Fibroblast of lung (primary cell): ENCODE results near the gene RPS25. TPM values are rescaled to one million over a fixed set of nuclear protein-coding genes. Genes with fewer than 3 reads are reported as not detected.
"Not testable (repeated sequence)": the region's sequence is repeated elsewhere in the genome, so short reads cannot be mapped to it uniquely, and the experiment has no call there.

Source experiments
- DNase-seq, 2 donors: peaks; one replicate each; pipeline versions ENCODE4 v3.0.0 to v3.0.0-alpha.2; 2010; ENCODE audit warnings: low read depth in 2 of 2
- H2AFZ ChIP-seq: 2 replicates; pipeline ENCODE4 v1.5.1; 2012; ENCODE audit warnings: low read length, control low read depth, inconsistent platforms
- H3K27ac ChIP-seq: 2 replicates; pipeline ENCODE4 v1.5.1; 2011; ENCODE audit warnings: low read length, control low read depth; ENCODE audit not compliant: insufficient read depth
- H3K27me3 ChIP-seq: 2 replicates; pipeline ENCODE4 v1.5.1; 2011; ENCODE audit warnings: mild to moderate bottlenecking, low read length; ENCODE audit not compliant: control insufficient read depth, insufficient read depth
- H3K36me3 ChIP-seq: 2 replicates; pipeline ENCODE4 v1.5.1; 2011; ENCODE audit warnings: low read length; ENCODE audit not compliant: control insufficient read depth, insufficient read depth
- H3K4me1 ChIP-seq: 2 replicates; pipeline ENCODE4 v1.5.1; 2011; ENCODE audit warnings: low read length; ENCODE audit not compliant: control insufficient read depth, insufficient read depth; ENCODE audit errors: extremely low read depth
- H3K4me2 ChIP-seq: 2 replicates; pipeline ENCODE4 v1.5.1; 2011; ENCODE audit warnings: low read length, control low read depth; ENCODE audit not compliant: insufficient read depth; ENCODE audit errors: extremely low read depth
- H3K4me3 ChIP-seq, 4 experiments: fragments of 200-600 bp in 1 of 4; sonication (generic) in 1 of 4; replicated peaks in 1 of 4; 2 replicates each; pipeline ENCODE4 v1.5.1; 2011 to 2016; ENCODE audit warnings: low read length in 4 of 4, low read depth in 3 of 4, mild to moderate bottlenecking in 3 of 4, control low read depth in 2 of 4, inconsistent platforms in 1 of 4, mixed read lengths in 1 of 4; ENCODE audit not compliant: insufficient read depth in 1 of 4; ENCODE audit errors: control extremely low read depth in 1 of 4
- H3K79me2 ChIP-seq: 2 replicates; pipeline ENCODE4 v1.5.1; 2012; ENCODE audit warnings: mild to moderate bottlenecking, low read length, inconsistent platforms; ENCODE audit not compliant: control insufficient read depth, insufficient read depth
- H3K9ac ChIP-seq: 2 replicates; pipeline ENCODE4 v1.5.1; 2011; ENCODE audit warnings: mild to moderate bottlenecking, low read length, control low read depth; ENCODE audit not compliant: insufficient read depth
- H3K9me3 ChIP-seq: 2 replicates; pipeline ENCODE4 v1.5.1; 2012; ENCODE audit warnings: low read depth, low read length; ENCODE audit not compliant: control insufficient read depth, insufficient read depth
- H4K20me1 ChIP-seq: 2 replicates; pipeline ENCODE4 v1.5.1; 2011; ENCODE audit warnings: low read length; ENCODE audit not compliant: control insufficient read depth, insufficient read depth; ENCODE audit errors: extremely low read depth
- CTCF ChIP-seq, 2 donors: IDR thresholded peaks in 1 of 2; conservative IDR thresholded peaks in 1 of 2; 1 replicate in 1 of 2; 2 replicates in 1 of 2; pipeline ENCODE4 v1.5.1; 2011 to 2012; ENCODE audit warnings: low read length in 2 of 2, control low read depth in 1 of 2, inconsistent platforms in 1 of 2, low read depth in 1 of 2, mild to moderate bottlenecking in 1 of 2
- EZH2 ChIP-seq: IDR thresholded peaks from 2 replicates; pipeline ENCODE4 v1.5.1; 2012; ENCODE audit warnings: low read length, control low read depth, mild to moderate bottlenecking; ENCODE audit errors: missing control alignments
- polyA plus RNA-seq, 2 donors: library from polyadenylated mRNA; depleted of rRNA in 1 of 2; stranded (reverse) in 1 of 2; unstranded in 1 of 2; fragments of >200 nt; gene quantifications; 2 replicates each; pipeline ENCODE4 v1.2.1, GENCODE V29; 2011 to 2012; ENCODE audit warnings: missing spikeins in 1 of 2
- total RNA-seq: library from RNA; depleted of rRNA; stranded (reverse); fragments of >200 nt; gene quantifications from 2 replicates; pipeline ENCODE4 v1.2.1, GENCODE V29; 2014

The RPS25 gene
- total and polyA plus RNA-seq, 2 donors (not counting 1 experiment from before 2014, with no cell fraction given) = 525 to 2,775 TPM

DNA sequence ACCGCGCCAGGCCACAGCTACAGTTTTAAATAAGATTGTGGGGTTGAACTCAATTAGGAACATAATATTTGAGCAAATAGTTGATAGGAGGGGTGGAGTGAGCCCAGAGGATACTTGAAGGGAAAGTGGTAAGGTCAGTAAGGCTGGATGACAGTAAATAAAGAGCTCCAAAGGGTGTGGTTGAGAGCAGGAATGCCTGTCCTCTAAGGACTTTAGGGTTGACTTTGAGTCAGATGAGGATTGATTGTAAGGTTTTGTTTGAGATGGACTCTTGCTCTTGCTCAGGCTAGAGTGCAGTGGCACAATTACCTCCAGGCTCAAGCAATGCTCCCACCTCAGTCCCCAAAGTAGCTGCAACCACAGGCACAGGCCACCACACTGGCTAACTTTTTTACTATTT, 44.2 kb downstream of the RPS25 start:
- Histone ChIP-seq H3K27me3 (peaks cover 2% of the 10 kb centered on the region), H3K79me2 (no peaks in the 10 kb centered on the region), H3K4me3 (no peak overlapping the region), H2AFZ (no peak overlapping the region), H3K4me2 (no peak overlapping the region), H3K36me3 (no peaks in the 10 kb centered on the region), H3K9me3 (no peaks in the 10 kb centered on the region), H3K4me1 (no peaks in the 10 kb centered on the region), H4K20me1 (no peaks in the 10 kb centered on the region), H3K27ac (no peak overlapping the region), H3K9ac (no peak overlapping the region)
- DNase-seq = no peak
- TF ChIP-seq CTCF (conservative IDR thresholded peaks at IDR 0.05 in 1 of 2, IDR thresholded peaks at IDR 0.05 in 1 of 2; ENCODE audit: low read depth in 1 of 2, low read length in 2 of 2) (no peak), EZH2 (no peak)

DNA sequence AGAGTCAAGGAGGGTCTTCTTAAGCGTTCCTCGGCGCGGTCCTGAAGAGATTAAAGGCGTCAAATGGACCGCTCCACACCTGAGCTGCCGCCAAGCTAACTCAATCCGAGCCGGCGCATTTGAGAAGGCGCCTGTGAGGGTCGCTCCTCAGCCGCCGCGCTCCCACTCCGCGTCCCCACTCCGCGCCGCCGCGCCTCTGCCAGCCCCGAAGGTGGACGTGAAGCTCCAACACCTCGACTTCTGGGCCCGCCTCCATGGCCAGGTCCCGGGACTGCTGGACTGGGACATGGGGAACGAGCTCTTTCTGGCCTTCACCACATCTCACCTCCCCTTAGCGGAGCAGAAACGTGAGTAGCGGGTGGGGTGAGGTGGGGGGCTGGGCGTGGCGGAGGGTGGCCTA, 46.5 kb downstream of the RPS25 start, which contains the start of gene FOXR1:
FOXR1 (plus strand) TSS at position 116 of the 400 bp plus-strand sequence; CDS start at position 287, 171 bp downstream.
- Histone ChIP-seq H3K27ac (no peak within 1 kb of the TSS), H3K4me2 (no peak within 1 kb of the TSS), H3K9me3 (no peaks in the 10 kb centered on the region), H2AFZ (no peak within 1 kb of the TSS), H3K4me3 (no peak within 1 kb of the TSS), H4K20me1 (no peaks in the 10 kb centered on the region), H3K27me3 (no peaks in the 10 kb centered on the region), H3K36me3 (no peaks in the 10 kb centered on the region), H3K79me2 (no peaks in the 10 kb centered on the region), H3K9ac (no peak within 1 kb of the TSS), H3K4me1 (no peaks in the 10 kb centered on the region)
- no peak for DNase-seq
- TF ChIP-seq CTCF (conservative IDR thresholded peaks at IDR 0.05 in 1 of 2, IDR thresholded peaks at IDR 0.05 in 1 of 2; ENCODE audit: low read depth in 1 of 2, low read length in 2 of 2) (no peak), EZH2 (no peak)

- H4K20me1 ChIP-seq, H3K9me3 ChIP-seq, H3K79me2 ChIP-seq, H3K9ac ChIP-seq, H3K4me1 ChIP-seq, H3K27ac ChIP-seq, DNase-seq, H3K36me3 ChIP-seq, H3K27me3 ChIP-seq, H3K4me3 ChIP-seq, H2AFZ ChIP-seq, H3K4me2 ChIP-seq: not testable (repeated sequence)
Observed at GRCh38 chr11:118969508-118969907, 48.6 kb downstream of the RPS25 start.

Other genes with a start within 250 kb of the RPS25 start
- 92.2 and 105 TPM in 2 replicates for gene DDX6, start 227.2 kb downstream of the RPS25 start, total RNA-seq
- gene DDX6, start 227.2 kb downstream of the RPS25 start, polyA plus RNA-seq = 75.7 and 91.2 TPM in 2 replicates
- gene CXCR5, start 134.5 kb downstream of the RPS25 start, total RNA-seq = not detected in 2 replicates
- not detected in 2 replicates for gene CXCR5, start 134.5 kb downstream of the RPS25 start, polyA plus RNA-seq
- 11.0 and 23.1 TPM in 2 replicates for gene BCL9L, start 92.4 kb downstream of the RPS25 start, total RNA-seq
- gene BCL9L, start 92.4 kb downstream of the RPS25 start, polyA plus RNA-seq = 7.0 and 11.5 TPM in 2 replicates
- not detected in 2 replicates for gene UPK2, start 62.0 kb downstream of the RPS25 start, total RNA-seq
- gene UPK2, start 62.0 kb downstream of the RPS25 start, polyA plus RNA-seq = not detected in 2 replicates
- gene FOXR1, start 46.6 kb downstream of the RPS25 start, total RNA-seq = not detected in 2 replicates
- not detected in 2 replicates for gene FOXR1, start 46.6 kb downstream of the RPS25 start, polyA plus RNA-seq
- gene CENATAC, start 20.2 kb downstream of the RPS25 start, total RNA-seq = 15.2 and 21.5 TPM in 2 replicates
- 10.1 and 11.0 TPM in 2 replicates for gene CENATAC, start 20.2 kb downstream of the RPS25 start, polyA plus RNA-seq
- 60.6 and 74.7 TPM in 2 replicates for gene TRAPPC4, start 423 bp upstream of the RPS25 start, total RNA-seq
- 109 and 207 TPM in 2 replicates for gene TRAPPC4, start 423 bp upstream of the RPS25 start, polyA plus RNA-seq
- gene SLC37A4, start 12.5 kb upstream of the RPS25 start, total RNA-seq = 10.0 and 10.1 TPM in 2 replicates
- 12.6 and 14.4 TPM in 2 replicates for gene SLC37A4, start 12.5 kb upstream of the RPS25 start, polyA plus RNA-seq
- gene HYOU1, start 38.9 kb upstream of the RPS25 start, total RNA-seq = 73.7 and 77.3 TPM in 2 replicates
- 85.6 and 116 TPM in 2 replicates for gene HYOU1, start 38.9 kb upstream of the RPS25 start, polyA plus RNA-seq
- gene VPS11, start 49.5 kb upstream of the RPS25 start, total RNA-seq = 26.7 and 34.3 TPM in 2 replicates
- gene VPS11, start 49.5 kb upstream of the RPS25 start, polyA plus RNA-seq = 9.1 and 13.7 TPM in 2 replicates
- 6.9 and 9.4 TPM in 2 replicates for gene HMBS, start 66.5 kb upstream of the RPS25 start, total RNA-seq
- 23.8 and 36.6 TPM in 2 replicates for gene HMBS, start 66.5 kb upstream of the RPS25 start, polyA plus RNA-seq
- 14.5 and 14.6 TPM in 2 replicates for gene DPAGT1, start 83.5 kb upstream of the RPS25 start, total RNA-seq
- gene DPAGT1, start 83.5 kb upstream of the RPS25 start, polyA plus RNA-seq = 44.9 and 53.0 TPM in 2 replicates
- gene C2CD2L, start 89.0 kb upstream of the RPS25 start, total RNA-seq = 1.8 and 3.0 TPM in 2 replicates
- gene C2CD2L, start 89.0 kb upstream of the RPS25 start, polyA plus RNA-seq = 3.0 and 4.2 TPM in 2 replicates
- 13.5 and 14.4 TPM in 2 replicates for gene HINFP, start 103.2 kb upstream of the RPS25 start, total RNA-seq
- gene HINFP, start 103.2 kb upstream of the RPS25 start, polyA plus RNA-seq = 12.4 and 13.1 TPM in 2 replicates
- under 0.01 and 0.17 TPM in 2 replicates for gene ABCG4, start 130.7 kb upstream of the RPS25 start, total RNA-seq
- gene ABCG4, start 130.7 kb upstream of the RPS25 start, polyA plus RNA-seq = 0.05 and 0.12 TPM in 2 replicates
- gene NLRX1, start 150.4 kb upstream of the RPS25 start, total RNA-seq = 12.8 and 21.3 TPM in 2 replicates
- gene NLRX1, start 150.4 kb upstream of the RPS25 start, polyA plus RNA-seq = 5.7 and 6.6 TPM in 2 replicates
- not detected in 2 replicates for gene NHERF4, start 167.1 kb upstream of the RPS25 start, total RNA-seq
- not detected in 2 replicates for gene NHERF4, start 167.1 kb upstream of the RPS25 start, polyA plus RNA-seq
- gene CBL, start 188.0 kb upstream of the RPS25 start, total RNA-seq = 6.4 and 12.4 TPM in 2 replicates
- gene CBL, start 188.0 kb upstream of the RPS25 start, polyA plus RNA-seq = 11.1 and 17.6 TPM in 2 replicates